HEK293 (cell line): ENCODE results near the gene ZNF410.
"Not testable (repeated sequence)": the region's sequence is repeated elsewhere in the genome, so short reads cannot be mapped to it uniquely, and the experiment has no call there.

ENCODE experiments used
- CTCF ChIA-PET: fragments of 350-600 bp; formaldehyde crosslinking; extraction: SDS; loops from one replicate; lab custom pipeline; 2021; ENCODE audit warnings: antibody characterized with exemption; lab: Yijun Ruan, JAX
- POLR2A ChIA-PET: fragments of 300-600 bp; formaldehyde crosslinking; extraction: SDS; loops from one replicate; lab custom pipeline; 2020; ENCODE audit warnings: antibody characterized with exemption, inconsistent platforms; lab: Yijun Ruan, JAX
- H3K27ac ChIP-seq: fragments of 200-500 bp; sonication (Bioruptor generic); 2 replicates; pipeline ENCODE4 v1.5.1; 2014; ENCODE audit warnings: low read depth, low read length, control low read depth, inconsistent platforms; ENCODE audit errors: extremely low read depth
- H3K36me3 ChIP-seq, 2 experiments: fragments of 200-500 bp in 1 of 2; sonication (Bioruptor generic) in 1 of 2; 1 replicate in 1 of 2; 2 replicates in 1 of 2; pipeline ENCODE4 v1.5.1; 2014 to 2017; ENCODE audit warnings: inconsistent platforms in 2 of 2, low read length in 2 of 2; ENCODE audit not compliant: control insufficient read depth in 2 of 2, insufficient read depth in 1 of 2
- H3K4me1 ChIP-seq: fragments of 200-500 bp; sonication (Bioruptor generic); 2 replicates; pipeline ENCODE4 v1.5.1; 2014; ENCODE audit warnings: mild to moderate bottlenecking, low read length, inconsistent platforms; ENCODE audit not compliant: control insufficient read depth, insufficient read depth
- H3K4me3 ChIP-seq: 2 replicates; pipeline ENCODE4 v1.5.1; 2011; ENCODE audit warnings: low read depth, mild to moderate bottlenecking, control low read depth, low read length, moderate library complexity
- H3K9me3 ChIP-seq: fragments of 200-500 bp; sonication (Bioruptor generic); 2 replicates; pipeline ENCODE4 v1.5.1; 2014; ENCODE audit warnings: low read depth, low read length, inconsistent platforms; ENCODE audit not compliant: control insufficient read depth, insufficient read depth
- HOXA7 ChIP-seq: sonication (generic); formaldehyde crosslinking; IDR thresholded peaks from 2 replicates; pipeline ENCODE4 v1.8.1; 2022; ENCODE audit warnings: missing genetic modification reagents, borderline replicate concordance
- ZNF169 ChIP-seq: fragments of 450-650 bp; formaldehyde crosslinking; IDR thresholded peaks from 2 replicates; pipeline ENCODE4 v1.5.1; 2016; ENCODE audit warnings: missing biosample characterization, missing genetic modification characterization
- ZNF223 ChIP-seq: fragments of 450-650 bp; formaldehyde crosslinking; IDR thresholded peaks from 2 replicates; pipeline ENCODE4 v1.5.1; 2016; ENCODE audit warnings: missing biosample characterization, missing genetic modification characterization
- ZNF311 ChIP-seq: fragments of 450-650 bp; formaldehyde crosslinking; IDR thresholded peaks from 2 replicates; pipeline ENCODE4 v1.5.1; 2017; ENCODE audit warnings: missing biosample characterization, missing genetic modification characterization, borderline replicate concordance
- ZNF433 ChIP-seq: fragments of 450-650 bp; formaldehyde crosslinking; IDR thresholded peaks from 2 replicates; pipeline ENCODE4 v1.5.1; 2016; ENCODE audit warnings: missing biosample characterization, missing genetic modification characterization, low read depth
- ZNF48 ChIP-seq: fragments of 450-650 bp; formaldehyde crosslinking; IDR thresholded peaks from 2 replicates; pipeline ENCODE4 v1.5.1; 2016; ENCODE audit warnings: missing biosample characterization, missing genetic modification characterization
- ZNF571 ChIP-seq: fragments of 450-650 bp; formaldehyde crosslinking; IDR thresholded peaks from 2 replicates; pipeline ENCODE4 v1.5.0; 2017; ENCODE audit warnings: missing biosample characterization, missing genetic modification characterization
- ZNF658 ChIP-seq: fragments of 450-650 bp; formaldehyde crosslinking; IDR thresholded peaks from 2 replicates; pipeline ENCODE4; 2016; ENCODE audit warnings: missing biosample characterization, missing genetic modification characterization
- ZSCAN23 ChIP-seq: fragments of 450-650 bp; formaldehyde crosslinking; IDR thresholded peaks from 2 replicates; pipeline ENCODE4 v1.5.1; 2016; ENCODE audit warnings: missing biosample characterization, missing genetic modification characterization
- TF ChIP-seq, protein P1 (sequence below): fragments of 450-650 bp; formaldehyde crosslinking; conservative IDR thresholded peaks from 2 replicates; pipeline ENCODE4 v1.5.1; 2016; ENCODE audit warnings: low read depth, missing biosample characterization, missing genetic modification characterization
- TF ChIP-seq, protein P2 (sequence below): fragments of 450-650 bp; formaldehyde crosslinking; IDR thresholded peaks from 2 replicates; pipeline ENCODE4 v1.5.1; 2016; ENCODE audit warnings: missing biosample characterization, missing genetic modification characterization, borderline replicate concordance

The ZNF410 gene

DNA sequence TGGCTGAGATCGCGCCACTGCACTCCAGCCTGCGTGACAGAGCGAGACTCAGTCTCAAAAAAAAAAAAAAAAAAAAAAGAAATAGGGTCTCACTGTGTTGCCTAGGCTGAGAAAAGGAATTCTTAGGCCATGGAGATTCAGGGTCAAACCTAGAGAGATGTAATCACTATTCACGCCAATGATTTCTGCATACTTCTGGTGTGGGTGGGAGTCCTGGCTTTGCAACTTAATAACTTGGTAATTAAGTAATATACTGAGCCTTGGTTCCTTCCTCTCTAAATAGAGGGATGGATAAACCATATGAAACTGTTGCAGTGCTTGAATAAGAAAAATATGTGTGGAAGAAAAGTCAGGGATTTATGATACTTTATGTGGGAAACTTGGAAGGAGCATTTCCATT lies 2.7 kb downstream of the ZNF410 start:
- TF ChIP-seq HOXA7 (CRISPR knock-in tag): no peak
- ChIA-PET POLR2A (no interaction called here), CTCF (interaction anchor here (0.6 to 0.8 kb wide), 2 partner anchors 146 to 176 kb away, joined by 3 read pairs; no protein-coding TSS in a partner anchor)
- H3K27ac ChIP-seq: no peak overlapping the region
- H3K4me1 ChIP-seq: no peaks in the 10 kb centered on the region; the same call in 1 of the 2 replicates
- no peaks in the 10 kb centered on the region for H3K9me3 ChIP-seq
- H3K36me3 ChIP-seq: peaks cover 23 to 29% of the 10 kb centered on the region in 2 experiments
- H3K4me3 ChIP-seq: no peak overlapping the region

DNA sequence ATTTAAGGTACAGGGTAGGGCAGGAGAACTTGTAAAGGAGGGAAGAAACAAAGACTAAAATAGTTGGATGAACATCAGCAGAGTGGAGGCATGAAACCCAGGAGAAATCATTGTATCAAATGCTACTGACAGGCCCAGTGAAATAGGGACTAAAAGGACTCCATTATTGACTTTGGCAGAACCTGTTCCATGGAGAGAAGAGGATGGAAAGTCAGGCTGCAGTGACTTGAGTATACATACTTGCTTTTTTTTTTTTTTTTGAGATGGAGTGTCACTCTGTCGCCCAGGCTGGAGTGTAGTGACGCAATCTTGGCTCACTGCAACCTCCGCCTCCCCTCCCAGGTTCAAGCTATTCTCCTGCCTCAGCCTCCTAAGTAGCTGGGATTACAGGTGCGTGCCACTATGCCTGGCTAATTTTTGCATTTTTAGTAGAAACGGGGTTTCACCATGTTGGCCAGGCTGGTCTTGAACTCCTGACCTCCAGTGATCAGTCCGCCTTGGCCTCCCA lies 7.6 kb downstream of the ZNF410 start:
- H3K27ac ChIP-seq, POLR2A ChIA-PET, H3K4me1 ChIP-seq, H3K9me3 ChIP-seq, H3K4me3 ChIP-seq: not testable (repeated sequence)
- H3K36me3 ChIP-seq: peaks cover 71 to 77% of the 10 kb centered on the region in 2 experiments
- CTCF ChIA-PET: interaction anchor here (0.7 kb wide), 2 partner anchors 116 to 153 kb away, joined by 3 read pairs; no protein-coding TSS in a partner anchor

DNA sequence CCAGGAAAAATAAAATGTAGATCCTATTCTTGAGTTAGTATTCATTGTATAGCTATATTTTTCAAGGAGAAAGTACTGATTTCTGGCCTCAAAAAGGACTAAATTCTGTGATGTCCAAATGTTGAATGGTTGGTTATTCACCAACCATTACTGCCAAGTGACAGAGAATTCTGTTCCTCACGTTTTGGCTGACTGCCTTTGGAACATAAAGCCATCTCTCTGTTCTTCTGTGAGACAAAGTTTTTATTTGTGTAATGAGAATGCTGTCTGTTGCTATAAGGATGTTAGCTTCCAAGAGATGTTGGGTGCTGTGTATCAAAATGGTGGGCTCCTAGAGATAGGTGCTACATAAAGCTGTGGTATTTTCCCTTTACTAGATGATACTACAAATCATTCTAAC lies 9.3 kb downstream of the ZNF410 start:
- no peak overlapping the region for H3K27ac ChIP-seq
- peaks cover 82 to 91% of the 10 kb centered on the region in 2 experiments for H3K36me3 ChIP-seq
- no peaks in the 10 kb centered on the region for H3K9me3 ChIP-seq
- no peak overlapping the region for H3K4me3 ChIP-seq
- TF ChIP-seq ZNF433 (tag by site-specific recombination): no peak
- TF ChIP-seq, protein P1, sequence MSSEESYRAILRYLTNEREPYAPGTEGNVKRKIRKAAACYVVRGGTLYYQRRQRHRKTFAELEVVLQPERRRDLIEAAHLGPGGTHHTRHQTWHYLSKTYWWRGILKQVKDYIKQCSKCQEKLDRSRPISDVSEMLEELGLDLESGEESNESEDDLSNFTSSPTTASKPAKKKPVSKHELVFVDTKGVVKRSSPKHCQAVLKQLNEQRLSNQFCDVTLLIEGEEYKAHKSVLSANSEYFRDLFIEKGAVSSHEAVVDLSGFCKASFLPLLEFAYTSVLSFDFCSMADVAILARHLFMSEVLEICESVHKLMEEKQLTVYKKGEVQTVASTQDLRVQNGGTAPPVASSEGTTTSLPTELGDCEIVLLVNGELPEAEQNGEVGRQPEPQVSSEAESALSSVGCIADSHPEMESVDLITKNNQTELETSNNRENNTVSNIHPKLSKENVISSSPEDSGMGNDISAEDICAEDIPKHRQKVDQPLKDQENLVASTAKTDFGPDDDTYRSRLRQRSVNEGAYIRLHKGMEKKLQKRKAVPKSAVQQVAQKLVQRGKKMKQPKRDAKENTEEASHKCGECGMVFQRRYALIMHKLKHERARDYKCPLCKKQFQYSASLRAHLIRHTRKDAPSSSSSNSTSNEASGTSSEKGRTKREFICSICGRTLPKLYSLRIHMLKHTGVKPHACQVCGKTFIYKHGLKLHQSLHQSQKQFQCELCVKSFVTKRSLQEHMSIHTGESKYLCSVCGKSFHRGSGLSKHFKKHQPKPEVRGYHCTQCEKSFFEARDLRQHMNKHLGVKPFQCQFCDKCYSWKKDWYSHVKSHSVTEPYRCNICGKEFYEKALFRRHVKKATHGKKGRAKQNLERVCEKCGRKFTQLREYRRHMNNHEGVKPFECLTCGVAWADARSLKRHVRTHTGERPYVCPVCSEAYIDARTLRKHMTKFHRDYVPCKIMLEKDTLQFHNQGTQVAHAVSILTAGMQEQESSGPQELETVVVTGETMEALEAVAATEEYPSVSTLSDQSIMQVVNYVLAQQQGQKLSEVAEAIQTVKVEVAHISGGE: no peak
- TF ChIP-seq, all 188 proteins: peak for 0
- CTCF ChIA-PET: no interaction called here
- no peaks in the 10 kb centered on the region for H3K4me1 ChIP-seq
- POLR2A ChIA-PET: interaction anchor here (0.5 kb wide), 1 partner anchor 233 kb away, joined by 3 read pairs; no protein-coding TSS in a partner anchor

DNA sequence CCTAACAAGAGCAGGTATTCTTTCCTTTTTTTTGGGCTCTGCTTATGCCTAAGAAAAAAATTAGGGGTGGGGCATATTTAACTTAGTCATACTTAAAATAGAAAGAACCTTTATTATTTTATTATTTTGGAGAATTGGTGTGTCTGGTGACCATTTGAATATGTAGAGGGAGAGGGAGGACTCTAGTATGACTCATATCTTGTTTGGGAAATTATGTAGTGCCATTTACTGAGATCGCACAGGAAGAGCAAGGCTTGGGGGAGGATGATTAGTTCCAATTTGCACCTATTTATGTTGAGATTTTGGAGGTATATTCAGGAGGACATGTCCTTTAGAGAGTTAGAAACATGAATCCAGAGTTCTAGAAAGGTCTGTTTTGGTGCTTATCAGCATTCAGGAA lies 9.9 kb downstream of the ZNF410 start:
- H3K4me1 ChIP-seq: no peaks in the 10 kb centered on the region
- CTCF ChIA-PET: no interaction called here
- H3K36me3 ChIP-seq: peaks cover 88 to 91% of the 10 kb centered on the region in 2 experiments
- H3K27ac ChIP-seq: no peak overlapping the region
- no peak overlapping the region for H3K4me3 ChIP-seq
- TF ChIP-seq ZNF223 (no peak), ZNF48 (no peak)
- POLR2A ChIA-PET: no interaction called here
- no peaks in the 10 kb centered on the region for H3K9me3 ChIP-seq

DNA sequence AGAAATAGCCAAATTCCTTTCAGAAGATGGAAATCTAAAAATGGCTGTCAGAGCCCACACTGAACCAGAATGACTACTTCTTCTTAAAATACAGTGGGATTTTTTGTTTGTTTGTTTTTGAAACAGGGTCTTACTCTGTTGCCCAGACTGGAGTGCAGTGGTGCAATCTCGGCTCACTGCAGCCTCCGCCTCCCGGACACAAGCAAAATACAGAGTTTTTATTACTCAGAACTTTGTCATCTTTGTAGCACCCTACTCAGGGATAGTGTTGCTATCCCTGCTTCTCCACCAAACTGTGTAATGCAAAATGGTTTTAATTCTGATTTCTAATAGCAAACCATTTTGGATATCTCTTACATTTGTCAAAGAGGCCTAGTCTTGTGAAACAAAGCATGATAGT lies 16.4 kb downstream of the ZNF410 start:
- Histone ChIP-seq H3K36me3 (peaks cover 81 to 83% of the 10 kb centered on the region in 2 experiments), H3K4me3 (no peak overlapping the region), H3K9me3 (no peaks in the 10 kb centered on the region), H3K27ac (no peak overlapping the region), H3K4me1 (no peaks in the 10 kb centered on the region)
- ChIA-PET CTCF (no interaction called here), POLR2A (no interaction called here)
- TF ChIP-seq ZNF311 (no peak), ZNF658 (tag by site-specific recombination) (no peak), ZNF571 (tag by site-specific recombination) (no peak), ZSCAN23 (tag by site-specific recombination) (no peak), ZNF169 (no peak)
- TF ChIP-seq, protein P1: no peak
- TF ChIP-seq, protein P2, sequence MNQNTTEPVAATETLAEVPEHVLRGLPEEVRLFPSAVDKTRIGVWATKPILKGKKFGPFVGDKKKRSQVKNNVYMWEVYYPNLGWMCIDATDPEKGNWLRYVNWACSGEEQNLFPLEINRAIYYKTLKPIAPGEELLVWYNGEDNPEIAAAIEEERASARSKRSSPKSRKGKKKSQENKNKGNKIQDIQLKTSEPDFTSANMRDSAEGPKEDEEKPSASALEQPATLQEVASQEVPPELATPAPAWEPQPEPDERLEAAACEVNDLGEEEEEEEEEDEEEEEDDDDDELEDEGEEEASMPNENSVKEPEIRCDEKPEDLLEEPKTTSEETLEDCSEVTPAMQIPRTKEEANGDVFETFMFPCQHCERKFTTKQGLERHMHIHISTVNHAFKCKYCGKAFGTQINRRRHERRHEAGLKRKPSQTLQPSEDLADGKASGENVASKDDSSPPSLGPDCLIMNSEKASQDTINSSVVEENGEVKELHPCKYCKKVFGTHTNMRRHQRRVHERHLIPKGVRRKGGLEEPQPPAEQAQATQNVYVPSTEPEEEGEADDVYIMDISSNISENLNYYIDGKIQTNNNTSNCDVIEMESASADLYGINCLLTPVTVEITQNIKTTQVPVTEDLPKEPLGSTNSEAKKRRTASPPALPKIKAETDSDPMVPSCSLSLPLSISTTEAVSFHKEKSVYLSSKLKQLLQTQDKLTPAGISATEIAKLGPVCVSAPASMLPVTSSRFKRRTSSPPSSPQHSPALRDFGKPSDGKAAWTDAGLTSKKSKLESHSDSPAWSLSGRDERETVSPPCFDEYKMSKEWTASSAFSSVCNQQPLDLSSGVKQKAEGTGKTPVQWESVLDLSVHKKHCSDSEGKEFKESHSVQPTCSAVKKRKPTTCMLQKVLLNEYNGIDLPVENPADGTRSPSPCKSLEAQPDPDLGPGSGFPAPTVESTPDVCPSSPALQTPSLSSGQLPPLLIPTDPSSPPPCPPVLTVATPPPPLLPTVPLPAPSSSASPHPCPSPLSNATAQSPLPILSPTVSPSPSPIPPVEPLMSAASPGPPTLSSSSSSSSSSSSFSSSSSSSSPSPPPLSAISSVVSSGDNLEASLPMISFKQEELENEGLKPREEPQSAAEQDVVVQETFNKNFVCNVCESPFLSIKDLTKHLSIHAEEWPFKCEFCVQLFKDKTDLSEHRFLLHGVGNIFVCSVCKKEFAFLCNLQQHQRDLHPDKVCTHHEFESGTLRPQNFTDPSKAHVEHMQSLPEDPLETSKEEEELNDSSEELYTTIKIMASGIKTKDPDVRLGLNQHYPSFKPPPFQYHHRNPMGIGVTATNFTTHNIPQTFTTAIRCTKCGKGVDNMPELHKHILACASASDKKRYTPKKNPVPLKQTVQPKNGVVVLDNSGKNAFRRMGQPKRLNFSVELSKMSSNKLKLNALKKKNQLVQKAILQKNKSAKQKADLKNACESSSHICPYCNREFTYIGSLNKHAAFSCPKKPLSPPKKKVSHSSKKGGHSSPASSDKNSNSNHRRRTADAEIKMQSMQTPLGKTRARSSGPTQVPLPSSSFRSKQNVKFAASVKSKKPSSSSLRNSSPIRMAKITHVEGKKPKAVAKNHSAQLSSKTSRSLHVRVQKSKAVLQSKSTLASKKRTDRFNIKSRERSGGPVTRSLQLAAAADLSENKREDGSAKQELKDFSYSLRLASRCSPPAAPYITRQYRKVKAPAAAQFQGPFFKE (tag by site-specific recombination): no peak
